ENCODE data around the gene CRISPLD2. TPM values are rescaled to one million over a fixed set of nuclear protein-coding genes. Genes with fewer than 3 reads are reported as not detected.

CRISPLD2 gene
- total RNA-seq, 1 experiment from 2014 or later, result 9.4 TPM

DNA sequence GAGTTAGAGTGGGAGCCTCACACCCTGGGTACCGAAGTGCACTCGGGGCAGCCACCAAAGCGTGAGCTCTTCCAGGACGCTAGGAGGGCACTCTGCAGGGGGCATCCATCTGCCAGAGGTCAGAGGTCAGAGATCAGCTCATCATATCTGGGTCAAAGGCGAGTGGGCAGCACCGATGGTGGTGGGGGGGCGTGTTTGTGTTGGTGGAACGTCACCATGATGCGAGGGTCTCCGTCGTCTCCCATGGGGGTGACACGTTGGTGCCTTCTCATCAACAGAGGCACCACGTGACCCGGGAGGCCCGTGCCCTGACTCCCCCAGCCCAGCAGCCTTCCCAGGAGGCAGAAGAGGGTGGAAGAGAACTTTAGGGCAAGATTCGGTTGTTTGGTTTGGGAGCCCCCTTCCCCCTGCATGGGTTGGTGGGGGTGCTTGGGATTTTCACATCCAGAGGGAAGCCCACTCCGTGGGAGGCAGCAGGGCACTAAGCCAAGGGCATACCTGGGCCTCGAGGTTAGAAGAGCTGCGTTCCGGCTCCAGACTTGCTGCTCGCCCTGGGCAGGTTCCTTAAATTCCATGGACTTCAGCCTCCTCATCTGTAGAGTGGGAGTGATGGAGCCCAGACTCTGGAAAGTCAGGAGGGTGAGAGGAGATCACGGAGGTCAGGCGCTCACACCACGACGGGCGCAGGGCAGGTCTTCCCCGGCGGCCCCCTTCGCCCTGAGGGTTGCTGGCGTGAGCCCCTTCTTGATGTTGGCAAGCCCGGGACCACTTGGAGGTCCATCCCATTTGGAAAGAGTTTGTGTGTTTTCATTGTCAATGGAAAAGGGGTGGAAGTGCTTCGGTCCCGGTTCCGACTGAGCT, 14.0 kb downstream of the CRISPLD2 start:
- no peak for TF ChIP-seq RORB (CRISPR knock-in tag; IDR thresholded peaks at IDR 0.05)
- TF ChIP-seq CBFB (CRISPR knock-in tag; IDR thresholded peaks at IDR 0.05; ENCODE audit: low read depth), result no peak
- no peak for TF ChIP-seq ELF4 (CRISPR knock-in tag; IDR thresholded peaks at IDR 0.05; ENCODE audit: low read depth)
- TF ChIP-seq JAZF1 (CRISPR knock-in tag; IDR thresholded peaks at IDR 0.05), result no peak
- TF ChIP-seq, protein P1, sequence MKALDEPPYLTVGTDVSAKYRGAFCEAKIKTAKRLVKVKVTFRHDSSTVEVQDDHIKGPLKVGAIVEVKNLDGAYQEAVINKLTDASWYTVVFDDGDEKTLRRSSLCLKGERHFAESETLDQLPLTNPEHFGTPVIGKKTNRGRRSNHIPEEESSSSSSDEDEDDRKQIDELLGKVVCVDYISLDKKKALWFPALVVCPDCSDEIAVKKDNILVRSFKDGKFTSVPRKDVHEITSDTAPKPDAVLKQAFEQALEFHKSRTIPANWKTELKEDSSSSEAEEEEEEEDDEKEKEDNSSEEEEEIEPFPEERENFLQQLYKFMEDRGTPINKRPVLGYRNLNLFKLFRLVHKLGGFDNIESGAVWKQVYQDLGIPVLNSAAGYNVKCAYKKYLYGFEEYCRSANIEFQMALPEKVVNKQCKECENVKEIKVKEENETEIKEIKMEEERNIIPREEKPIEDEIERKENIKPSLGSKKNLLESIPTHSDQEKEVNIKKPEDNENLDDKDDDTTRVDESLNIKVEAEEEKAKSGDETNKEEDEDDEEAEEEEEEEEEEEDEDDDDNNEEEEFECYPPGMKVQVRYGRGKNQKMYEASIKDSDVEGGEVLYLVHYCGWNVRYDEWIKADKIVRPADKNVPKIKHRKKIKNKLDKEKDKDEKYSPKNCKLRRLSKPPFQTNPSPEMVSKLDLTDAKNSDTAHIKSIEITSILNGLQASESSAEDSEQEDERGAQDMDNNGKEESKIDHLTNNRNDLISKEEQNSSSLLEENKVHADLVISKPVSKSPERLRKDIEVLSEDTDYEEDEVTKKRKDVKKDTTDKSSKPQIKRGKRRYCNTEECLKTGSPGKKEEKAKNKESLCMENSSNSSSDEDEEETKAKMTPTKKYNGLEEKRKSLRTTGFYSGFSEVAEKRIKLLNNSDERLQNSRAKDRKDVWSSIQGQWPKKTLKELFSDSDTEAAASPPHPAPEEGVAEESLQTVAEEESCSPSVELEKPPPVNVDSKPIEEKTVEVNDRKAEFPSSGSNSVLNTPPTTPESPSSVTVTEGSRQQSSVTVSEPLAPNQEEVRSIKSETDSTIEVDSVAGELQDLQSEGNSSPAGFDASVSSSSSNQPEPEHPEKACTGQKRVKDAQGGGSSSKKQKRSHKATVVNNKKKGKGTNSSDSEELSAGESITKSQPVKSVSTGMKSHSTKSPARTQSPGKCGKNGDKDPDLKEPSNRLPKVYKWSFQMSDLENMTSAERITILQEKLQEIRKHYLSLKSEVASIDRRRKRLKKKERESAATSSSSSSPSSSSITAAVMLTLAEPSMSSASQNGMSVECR (CRISPR knock-in tag; IDR thresholded peaks at IDR 0.05; ENCODE audit: borderline replicate concordance), result no peak
- TF ChIP-seq, protein P2, sequence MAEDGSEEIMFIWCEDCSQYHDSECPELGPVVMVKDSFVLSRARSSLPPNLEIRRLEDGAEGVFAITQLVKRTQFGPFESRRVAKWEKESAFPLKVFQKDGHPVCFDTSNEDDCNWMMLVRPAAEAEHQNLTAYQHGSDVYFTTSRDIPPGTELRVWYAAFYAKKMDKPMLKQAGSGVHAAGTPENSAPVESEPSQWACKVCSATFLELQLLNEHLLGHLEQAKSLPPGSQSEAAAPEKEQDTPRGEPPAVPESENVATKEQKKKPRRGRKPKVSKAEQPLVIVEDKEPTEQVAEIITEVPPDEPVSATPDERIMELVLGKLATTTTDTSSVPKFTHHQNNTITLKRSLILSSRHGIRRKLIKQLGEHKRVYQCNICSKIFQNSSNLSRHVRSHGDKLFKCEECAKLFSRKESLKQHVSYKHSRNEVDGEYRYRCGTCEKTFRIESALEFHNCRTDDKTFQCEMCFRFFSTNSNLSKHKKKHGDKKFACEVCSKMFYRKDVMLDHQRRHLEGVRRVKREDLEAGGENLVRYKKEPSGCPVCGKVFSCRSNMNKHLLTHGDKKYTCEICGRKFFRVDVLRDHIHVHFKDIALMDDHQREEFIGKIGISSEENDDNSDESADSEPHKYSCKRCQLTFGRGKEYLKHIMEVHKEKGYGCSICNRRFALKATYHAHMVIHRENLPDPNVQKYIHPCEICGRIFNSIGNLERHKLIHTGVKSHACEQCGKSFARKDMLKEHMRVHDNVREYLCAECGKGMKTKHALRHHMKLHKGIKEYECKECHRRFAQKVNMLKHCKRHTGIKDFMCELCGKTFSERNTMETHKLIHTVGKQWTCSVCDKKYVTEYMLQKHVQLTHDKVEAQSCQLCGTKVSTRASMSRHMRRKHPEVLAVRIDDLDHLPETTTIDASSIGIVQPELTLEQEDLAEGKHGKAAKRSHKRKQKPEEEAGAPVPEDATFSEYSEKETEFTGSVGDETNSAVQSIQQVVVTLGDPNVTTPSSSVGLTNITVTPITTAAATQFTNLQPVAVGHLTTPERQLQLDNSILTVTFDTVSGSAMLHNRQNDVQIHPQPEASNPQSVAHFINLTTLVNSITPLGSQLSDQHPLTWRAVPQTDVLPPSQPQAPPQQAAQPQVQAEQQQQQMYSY (CRISPR knock-in tag; IDR thresholded peaks at IDR 0.05), result no peak
- TF ChIP-seq TCF7 (CRISPR knock-in tag; IDR thresholded peaks at IDR 0.05; ENCODE audit: low read depth), result no peak
- TF ChIP-seq EMX1 (CRISPR knock-in tag; IDR thresholded peaks at IDR 0.05), result no peak
- TF ChIP-seq SP1 (CRISPR knock-in tag; conservative IDR thresholded peaks at IDR 0.05), result no peak
- no peak for TF ChIP-seq NR1H2 (CRISPR knock-in tag; IDR thresholded peaks at IDR 0.05)
- TF ChIP-seq ETV6 (CRISPR knock-in tag; IDR thresholded peaks at IDR 0.05), result no peak
- TF ChIP-seq ZNF396 (CRISPR knock-in tag; IDR thresholded peaks at IDR 0.05; ENCODE audit: borderline replicate concordance), result no peak
- no peak for TF ChIP-seq E2F4 (CRISPR knock-in tag; IDR thresholded peaks at IDR 0.05; ENCODE audit: borderline replicate concordance, low read depth)
- TF ChIP-seq, protein P3, sequence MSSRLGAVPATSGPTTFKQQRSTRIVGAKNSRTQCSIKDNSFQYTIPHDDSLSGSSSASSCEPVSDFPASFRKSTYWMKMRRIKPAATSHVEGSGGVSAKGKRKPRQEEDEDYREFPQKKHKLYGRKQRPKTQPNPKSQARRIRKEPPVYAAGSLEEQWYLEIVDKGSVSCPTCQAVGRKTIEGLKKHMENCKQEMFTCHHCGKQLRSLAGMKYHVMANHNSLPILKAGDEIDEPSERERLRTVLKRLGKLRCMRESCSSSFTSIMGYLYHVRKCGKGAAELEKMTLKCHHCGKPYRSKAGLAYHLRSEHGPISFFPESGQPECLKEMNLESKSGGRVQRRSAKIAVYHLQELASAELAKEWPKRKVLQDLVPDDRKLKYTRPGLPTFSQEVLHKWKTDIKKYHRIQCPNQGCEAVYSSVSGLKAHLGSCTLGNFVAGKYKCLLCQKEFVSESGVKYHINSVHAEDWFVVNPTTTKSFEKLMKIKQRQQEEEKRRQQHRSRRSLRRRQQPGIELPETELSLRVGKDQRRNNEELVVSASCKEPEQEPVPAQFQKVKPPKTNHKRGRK (CRISPR knock-in tag; IDR thresholded peaks at IDR 0.05; ENCODE audit: borderline replicate concordance), result no peak
- TF ChIP-seq TEAD4 (CRISPR knock-in tag; IDR thresholded peaks at IDR 0.05), result no peak
- no peak for TF ChIP-seq ZNF671 (CRISPR knock-in tag; IDR thresholded peaks at IDR 0.05)
- H3K4me3 Mint-ChIP-seq, result no peak overlapping the region
- POLR2A ChIA-PET, result interaction anchor here (0.6 kb wide), 1 partner anchor 38 kb away, joined by 4 read pairs; no protein-coding TSS in a partner anchor
- no peaks in the 10 kb centered on the region for H3K27me3 Mint-ChIP-seq (ENCODE audit: low read depth)
- H3K27ac Mint-ChIP-seq, result no peak overlapping the region
- no peak for DNase-seq (ENCODE audit: low spot score)
- H3K36me3 Mint-ChIP-seq, result no peaks in the 10 kb centered on the region
- ATAC-seq, result no peak
- peaks cover 9% of the 10 kb centered on the region for H3K4me1 Mint-ChIP-seq
- CTCF ChIA-PET, result interaction anchor here (0.7 kb wide), 1 partner anchor 582 kb away, joined by 3 read pairs; no protein-coding TSS in a partner anchor
- H3K9me3 Mint-ChIP-seq, result no peaks in the 10 kb centered on the region

All from WTC11 (cell line).